NCI-H1092 (cell line): ENCODE measurements around the gene SLC1A2.
"Not testable (repeated sequence)": the region's sequence is repeated elsewhere in the genome, so short reads cannot be mapped to it uniquely, and the experiment has no call there.

Experiments
- DNase-seq: peaks from one replicate; lab custom pipeline; 2025; lab: John Stamatoyannopoulos, UW

SLC1A2 gene

DNA sequence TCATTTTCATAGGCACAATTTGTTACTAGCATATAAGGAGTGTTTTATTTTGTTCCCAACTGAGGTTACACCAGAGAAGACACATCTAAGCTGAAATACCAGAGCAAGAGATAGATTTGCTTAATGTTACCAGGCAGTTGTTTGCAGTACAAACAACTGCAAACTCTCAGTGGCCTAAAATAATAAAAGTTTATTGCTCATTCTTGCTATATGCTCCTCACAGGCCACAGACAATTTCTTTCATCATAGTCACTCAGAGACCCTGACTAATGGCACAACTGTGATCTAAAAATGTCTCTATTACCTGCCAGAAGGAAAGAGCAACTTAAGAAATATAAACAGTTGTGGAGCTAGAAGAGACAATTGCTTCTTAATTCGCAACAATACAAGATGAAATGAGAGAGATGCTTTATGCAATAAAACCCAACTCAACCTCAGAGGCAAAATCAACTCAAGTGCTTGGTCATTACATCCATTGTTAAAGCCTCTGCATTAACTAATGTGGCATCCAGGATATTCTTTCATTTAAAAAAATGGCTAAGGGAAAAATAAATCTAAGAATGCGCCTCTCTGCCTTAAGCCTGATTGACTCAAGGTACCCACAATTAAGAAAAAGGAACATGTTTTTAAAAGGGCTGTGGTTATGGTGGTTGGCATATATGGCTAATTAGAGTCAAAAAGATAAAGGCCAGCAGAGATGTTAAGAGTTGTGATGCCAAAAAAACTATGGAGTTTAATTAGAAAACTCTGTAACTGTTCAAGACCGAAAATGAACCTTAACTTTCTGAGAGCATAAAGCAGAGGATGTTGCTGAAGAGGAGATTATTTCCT lies 176.7 kb downstream of the SLC1A2 start:
- no peak for DNase-seq

DNA sequence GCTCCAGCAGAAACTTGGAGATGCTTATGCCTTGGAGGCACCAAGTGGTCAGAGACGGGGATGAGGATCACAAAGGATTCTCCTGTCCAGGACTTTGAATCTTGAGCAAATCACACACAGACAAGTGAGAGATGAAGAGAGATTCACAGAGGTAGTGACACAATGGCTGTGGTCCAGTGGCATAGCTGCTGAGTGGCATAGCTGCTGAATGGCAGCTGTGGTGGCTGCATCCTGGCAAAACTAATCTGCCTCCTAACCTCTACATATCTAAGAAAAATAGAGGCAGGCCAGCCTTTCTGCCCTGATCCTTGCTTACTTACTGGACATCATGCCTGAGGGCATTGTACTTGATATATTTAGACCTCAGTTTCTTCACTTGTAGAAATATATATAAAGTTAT lies 177.8 kb downstream of the SLC1A2 start:
- no peak for DNase-seq

- DNase-seq, result no peak
Observed at GRCh38 chr11:35241083-35241482, 178.3 kb downstream of the SLC1A2 start.

GRCh38 chr11:35239471-35240075 lies 179.8 kb downstream of the SLC1A2 start:
- DNase-seq, result no peak

DNA sequence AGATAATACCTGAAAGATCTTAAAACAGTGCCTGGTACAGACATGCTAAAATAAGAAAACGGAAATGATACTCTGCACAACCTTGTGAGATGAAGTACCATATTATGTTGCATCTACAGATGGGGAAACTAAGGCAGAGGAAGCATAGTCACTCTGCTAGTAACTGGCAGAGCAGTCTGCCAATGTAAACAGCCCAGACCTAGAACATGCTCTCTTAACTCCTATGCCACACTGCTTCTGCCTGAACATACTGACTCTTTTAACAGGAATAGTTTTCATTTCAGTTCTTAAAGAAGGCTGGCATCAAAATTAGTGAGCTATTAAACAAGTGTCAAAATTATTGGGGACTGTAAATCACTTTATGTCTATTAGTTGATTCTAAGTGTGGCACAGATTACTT lies 180.5 kb downstream of the SLC1A2 start:
- DNase-seq, result no peak

- DNase-seq, result peak; percentile 63
Observed at GRCh38 chr11:35237860-35238715, 181.3 kb downstream of the SLC1A2 start.

DNA sequence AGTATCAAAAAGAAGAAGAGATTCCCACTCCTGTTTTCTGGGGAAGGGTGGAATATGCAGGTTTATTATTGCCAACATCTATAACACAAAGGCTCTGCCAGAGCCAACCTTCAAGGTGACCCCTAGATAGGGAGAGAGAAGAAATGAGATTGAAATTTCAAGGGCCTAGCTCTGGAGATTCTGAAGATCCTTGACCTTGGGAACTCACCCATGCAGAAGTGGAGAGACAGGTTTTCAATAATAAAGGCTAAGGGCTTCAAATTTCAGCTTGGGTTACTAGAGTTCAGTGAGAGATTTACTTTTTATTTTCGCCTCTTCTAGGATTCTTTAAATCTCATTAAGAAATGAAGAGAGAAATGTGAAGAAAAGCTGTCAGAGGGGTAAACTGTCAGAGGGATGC lies 182.0 kb downstream of the SLC1A2 start:
- DNase-seq, result no peak

GRCh38 chr11:35236667-35237003 lies 182.7 kb downstream of the SLC1A2 start:
- no peak for DNase-seq

- DNase-seq, result no peak
Observed at GRCh38 chr11:35235936-35236666, 183.3 kb downstream of the SLC1A2 start.

GRCh38 chr11:35235498-35235897 lies 183.9 kb downstream of the SLC1A2 start:
- DNase-seq, result no peak

GRCh38 chr11:35235157-35235468 lies 184.2 kb downstream of the SLC1A2 start:
- DNase-seq, result no peak

GRCh38 chr11:35234460-35235156 lies 184.8 kb downstream of the SLC1A2 start:
- DNase-seq, result no peak

DNA sequence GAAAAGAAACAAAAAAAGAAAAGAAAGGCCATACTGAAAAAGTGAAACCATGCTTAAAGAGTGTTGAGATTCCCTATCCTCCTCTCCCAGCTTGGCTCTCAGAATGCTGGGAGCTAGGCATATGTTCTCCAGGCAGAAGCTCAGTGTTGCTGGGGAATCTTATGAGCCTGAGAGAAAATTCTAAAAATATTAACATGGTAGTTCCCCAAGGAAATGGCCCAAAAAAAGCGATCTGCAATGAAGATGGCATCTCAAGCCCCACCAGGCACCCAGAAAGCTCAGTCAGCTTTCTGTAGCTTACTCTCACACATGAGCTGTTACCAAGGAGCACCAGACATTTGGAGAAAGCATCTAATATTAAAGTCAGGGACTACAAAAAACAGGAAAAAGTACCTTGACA lies 185.8 kb downstream of the SLC1A2 start:
- no peak for DNase-seq

DNA sequence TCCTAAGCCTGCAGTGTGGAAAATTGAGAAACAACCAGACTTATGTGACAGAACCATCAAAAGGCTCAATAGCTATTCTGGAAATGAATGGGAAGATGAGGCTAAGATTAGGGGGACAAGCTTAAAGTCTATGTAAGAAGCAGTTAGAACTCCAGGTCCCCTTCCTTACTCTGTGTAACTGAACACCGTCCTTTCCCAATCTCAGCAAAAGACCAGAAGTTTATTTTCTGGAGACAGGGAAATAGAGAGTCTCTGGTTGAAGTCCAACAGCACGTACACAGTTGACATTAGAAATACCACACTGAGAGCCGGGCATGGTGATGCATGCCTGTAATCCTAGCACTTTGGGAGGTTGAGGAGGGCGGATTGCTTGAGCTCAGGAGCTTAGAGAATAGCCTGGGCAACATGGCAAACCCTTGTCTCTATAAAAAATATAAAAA lies 186.4 kb downstream of the SLC1A2 start:
- no peak for DNase-seq

GRCh38 chr11:35231076-35231860 lies 188.1 kb downstream of the SLC1A2 start:
- no peak for DNase-seq

GRCh38 chr11:35230388-35230787 lies 189.0 kb downstream of the SLC1A2 start:
- DNase-seq, result no peak

DNA sequence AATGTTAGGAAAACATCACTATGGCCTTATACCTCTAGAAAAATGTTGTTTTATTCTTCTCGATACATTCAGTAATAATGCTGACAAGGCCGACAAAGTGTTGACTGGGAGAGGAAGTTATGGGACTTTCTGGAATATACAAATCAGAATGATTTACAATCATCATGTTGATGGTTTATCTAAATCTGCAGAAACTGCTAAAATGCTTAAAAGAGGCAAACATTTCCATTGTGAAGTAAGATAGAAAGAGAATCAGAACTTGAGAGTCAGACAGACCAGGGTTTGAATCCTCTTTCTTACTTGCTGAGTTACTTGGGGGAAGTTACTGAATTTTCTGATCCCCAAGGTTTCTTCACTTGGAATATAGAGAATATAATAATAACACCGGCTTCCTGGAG lies 191.0 kb downstream of the SLC1A2 start:
- no peak for DNase-seq

GRCh38 chr11:35227576-35228327 lies 191.6 kb downstream of the SLC1A2 start:
- no peak for DNase-seq

DNA sequence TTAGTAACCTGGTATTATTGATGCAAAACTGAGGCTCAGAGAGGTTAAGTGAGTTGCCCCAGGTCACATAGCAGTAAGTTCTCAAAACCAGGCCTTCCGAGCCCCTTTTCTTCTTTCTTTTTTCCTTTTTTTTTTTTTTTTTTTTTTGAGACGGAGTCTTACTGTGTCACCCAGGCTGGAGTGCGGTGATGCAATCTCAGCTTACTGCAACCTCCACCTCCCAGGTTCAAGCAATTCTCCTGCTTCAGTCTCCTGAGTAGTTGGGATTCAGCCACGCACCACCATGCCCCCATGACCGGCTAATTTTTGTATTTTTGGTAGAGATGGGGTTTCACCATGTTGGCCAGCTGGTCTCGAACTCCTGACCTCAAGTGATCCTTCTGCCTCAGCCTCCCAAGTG lies 192.6 kb downstream of the SLC1A2 start:
- DNase-seq, result not testable (repeated sequence)

GRCh38 chr11:35225946-35226520 lies 193.3 kb downstream of the SLC1A2 start:
- DNase-seq, result no peak
